CD4-positive, alpha-beta T cell treated with Interferon alpha-2 for 1 hour (primary cell): ENCODE measurements around the gene KIF6.
"Not testable (repeated sequence)": the region's sequence is repeated elsewhere in the genome, so short reads cannot be mapped to it uniquely, and the experiment has no call there.

Experiments used
- DNase-seq, 2 donors: peaks; one replicate each; pipeline ENCODE4 v3.0.0-alpha.2; 2020 to 2022

Gene KIF6

DNA sequence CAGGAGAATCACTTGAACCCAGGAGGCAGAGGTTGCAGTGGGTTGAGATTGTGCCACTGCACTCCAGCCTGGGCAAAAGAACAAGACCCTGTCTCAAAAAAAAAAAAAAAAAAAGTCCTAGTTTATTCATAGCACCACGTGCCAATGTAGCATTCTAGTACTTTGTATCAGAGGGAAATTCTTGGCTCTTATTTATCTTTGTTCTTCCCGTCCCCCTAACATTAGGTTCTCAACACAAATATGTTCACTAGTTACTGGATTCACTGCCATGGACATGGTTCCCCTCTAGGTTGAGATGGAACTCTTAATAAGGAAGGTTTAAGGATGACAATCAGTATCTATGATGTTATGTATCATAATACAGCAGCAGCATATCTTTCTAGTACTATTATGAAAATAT is 178.5 kb downstream of the KIF6 start:
- DNase-seq = no peak

DNA sequence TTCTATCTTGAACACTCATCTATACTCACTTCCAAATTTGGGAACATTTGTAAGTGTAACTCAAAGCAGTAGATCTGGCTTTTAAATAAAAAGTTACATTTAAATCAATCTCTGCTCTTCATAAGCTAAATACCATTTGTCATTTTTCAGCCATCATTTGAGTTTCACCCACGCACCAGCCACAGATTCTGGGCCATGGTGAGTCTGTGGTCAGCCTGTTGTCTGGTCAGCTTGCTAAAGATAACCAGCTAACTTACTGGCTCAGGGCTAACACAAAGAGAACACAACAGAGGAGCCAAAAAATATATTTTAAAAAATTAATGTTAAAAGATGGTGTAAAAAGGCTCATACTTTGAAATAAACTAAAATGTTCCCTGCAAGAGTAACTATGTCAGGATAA is 181.3 kb downstream of the KIF6 start:
- no peak for DNase-seq

DNA sequence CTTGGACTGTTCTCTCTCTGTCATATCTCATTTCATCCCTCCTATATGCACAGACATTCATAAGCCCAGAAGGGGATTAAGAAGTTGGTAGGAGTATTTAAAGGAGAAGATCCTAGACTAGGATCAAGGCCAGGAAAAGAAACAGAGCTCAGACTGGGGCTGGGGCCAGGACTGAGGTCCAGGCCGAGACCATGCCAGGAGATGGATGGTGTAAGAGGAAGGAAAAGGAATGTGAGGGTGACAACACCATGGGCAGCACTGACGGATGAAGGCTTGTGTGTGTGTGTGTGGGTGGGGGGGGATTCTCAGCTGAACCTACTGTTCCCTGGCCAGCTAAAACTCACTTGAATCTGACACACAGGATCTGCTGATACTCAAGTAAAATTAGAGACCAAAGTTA is 182.1 kb downstream of the KIF6 start:
- no peak for DNase-seq

DNA sequence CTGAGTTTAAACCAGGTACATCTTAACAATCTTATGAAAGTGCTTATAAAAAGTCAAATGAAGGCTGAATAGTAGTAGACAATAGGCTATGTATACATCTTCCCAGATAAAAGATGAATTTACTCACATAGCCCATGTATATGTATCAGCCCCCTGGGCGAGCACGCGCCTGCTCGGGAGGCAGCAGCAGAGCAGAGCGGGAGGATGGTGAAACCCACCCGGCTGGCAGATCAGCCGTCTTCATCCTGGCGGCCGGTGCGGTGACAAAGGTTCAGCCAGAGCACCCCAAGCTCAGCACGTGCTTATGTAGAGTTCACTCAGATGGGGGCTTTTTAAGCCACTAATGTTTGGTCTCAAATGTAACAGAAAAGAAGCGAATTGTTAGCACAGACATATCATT is 184.8 kb downstream of the KIF6 start:
- DNase-seq = no peak

DNA sequence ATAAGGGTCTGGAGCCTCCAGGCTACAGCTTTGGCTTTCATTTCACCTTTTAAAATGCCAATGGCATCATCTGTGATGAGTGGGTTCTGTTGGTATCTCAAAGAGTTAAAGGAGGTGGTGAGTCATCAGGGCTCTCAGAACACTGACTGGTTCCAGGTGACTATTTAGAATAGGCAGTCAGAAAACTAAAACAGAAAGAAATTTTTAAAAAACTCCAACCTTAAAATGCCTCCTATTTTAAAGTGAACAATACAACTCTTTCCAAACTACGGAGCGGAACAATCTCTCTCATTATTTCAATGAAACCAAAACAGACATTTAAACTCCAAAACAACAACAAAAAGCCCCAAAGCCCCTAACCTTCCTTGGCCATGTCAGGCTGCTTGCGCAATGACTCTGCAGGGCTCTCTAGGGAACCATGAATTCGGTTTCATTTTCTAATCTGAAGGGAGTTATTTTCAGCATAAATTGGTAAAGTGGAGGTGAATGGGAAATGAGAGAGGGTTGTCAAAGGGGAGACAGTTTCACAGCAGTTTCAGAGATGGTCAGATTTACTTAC is 194.9 kb downstream of the KIF6 start:
- peak in 1 of 2 donors; percentile 1 for DNase-seq

DNA sequence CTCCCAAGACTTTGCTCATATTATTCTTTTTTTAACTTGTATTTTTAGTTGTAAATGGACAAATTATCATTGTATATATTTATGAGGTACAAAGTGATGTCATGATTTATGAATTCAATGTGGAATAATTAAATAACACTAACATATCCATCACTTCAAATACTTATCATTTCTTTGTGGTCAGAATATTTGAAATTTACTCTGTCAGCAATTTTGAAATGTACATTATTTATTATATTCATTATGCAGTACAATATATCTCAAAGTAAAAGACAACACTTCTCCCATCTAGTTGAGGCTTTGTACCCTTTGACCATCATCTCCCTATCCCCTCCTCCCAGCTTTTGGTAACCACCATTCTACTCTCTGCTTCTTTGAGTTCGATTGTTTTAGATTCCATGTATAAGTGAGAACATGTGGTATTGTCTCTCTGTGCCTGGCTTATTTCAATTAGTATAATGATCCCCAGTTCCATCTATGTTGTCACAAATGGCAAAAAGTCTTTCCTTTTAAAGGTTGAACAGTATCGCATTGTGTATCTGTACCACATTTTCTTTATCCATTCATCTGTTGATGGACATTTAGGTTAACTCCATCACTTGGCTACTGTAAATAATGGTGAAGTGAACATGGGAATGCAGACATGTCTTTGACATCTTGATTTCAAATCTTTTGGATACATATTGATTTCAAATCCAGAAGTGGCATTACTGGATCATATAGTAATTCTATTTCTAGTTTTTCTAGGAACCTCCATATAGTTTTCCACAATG is 197.2 kb downstream of the KIF6 start:
- DNase-seq = no peak

DNA sequence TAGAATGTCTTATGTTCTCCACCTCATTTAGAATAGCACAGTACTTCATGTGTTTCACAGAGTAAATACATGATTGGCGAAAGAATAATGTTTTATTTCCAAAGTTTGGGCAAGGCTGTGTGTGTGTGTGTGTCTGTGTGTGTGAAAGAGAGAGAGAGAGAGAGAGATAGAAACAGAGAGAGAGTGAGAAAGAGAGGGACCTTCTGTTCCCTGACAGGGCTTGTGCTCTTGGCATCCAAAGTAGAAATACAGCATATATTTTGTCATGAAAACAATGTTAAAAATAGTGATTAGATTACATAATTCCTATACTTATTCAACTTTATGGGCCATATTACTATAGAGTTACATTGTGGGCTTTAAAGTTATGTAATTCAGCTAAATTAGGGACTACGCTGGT is 201.2 kb downstream of the KIF6 start:
- DNase-seq = no peak

DNA sequence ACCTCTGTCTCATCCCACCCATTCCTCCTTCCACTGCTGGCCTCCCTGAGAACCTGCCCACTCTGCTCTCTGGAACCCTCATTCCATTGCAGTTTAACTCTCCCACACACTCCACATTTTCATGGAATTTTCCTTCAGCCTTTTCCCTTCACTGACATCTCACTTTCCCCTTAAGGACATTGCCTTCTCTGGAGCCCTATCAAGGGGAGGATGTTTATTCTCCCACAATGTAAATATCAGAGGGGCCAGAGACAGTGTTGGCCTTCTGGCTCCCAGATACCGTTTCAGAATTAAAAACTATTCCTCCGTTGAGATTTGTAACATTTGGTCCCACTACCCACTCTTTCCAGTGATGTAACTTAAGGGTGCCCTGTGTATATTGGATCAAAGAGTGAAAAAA is 203.2 kb downstream of the KIF6 start:
- DNase-seq = no peak

DNA sequence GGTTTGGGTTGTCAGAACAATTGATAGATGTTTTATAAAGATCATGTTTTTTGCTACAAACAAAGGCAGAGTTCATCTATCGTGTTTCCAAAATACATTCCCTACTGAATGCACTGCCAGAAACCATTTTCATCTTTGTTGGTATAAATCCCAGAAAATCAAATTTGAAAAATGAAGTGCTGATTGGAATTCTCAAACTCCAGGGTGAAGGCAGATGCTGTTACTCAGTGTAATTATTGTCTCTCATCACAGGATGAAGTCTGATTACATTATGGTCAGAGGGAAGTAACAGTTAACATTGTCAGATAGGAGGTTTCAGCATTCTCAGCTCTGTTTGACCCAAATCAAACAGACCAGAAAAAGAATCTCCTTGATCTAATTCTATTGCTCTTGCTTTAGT is 204.3 kb downstream of the KIF6 start:
- DNase-seq = no peak

DNA sequence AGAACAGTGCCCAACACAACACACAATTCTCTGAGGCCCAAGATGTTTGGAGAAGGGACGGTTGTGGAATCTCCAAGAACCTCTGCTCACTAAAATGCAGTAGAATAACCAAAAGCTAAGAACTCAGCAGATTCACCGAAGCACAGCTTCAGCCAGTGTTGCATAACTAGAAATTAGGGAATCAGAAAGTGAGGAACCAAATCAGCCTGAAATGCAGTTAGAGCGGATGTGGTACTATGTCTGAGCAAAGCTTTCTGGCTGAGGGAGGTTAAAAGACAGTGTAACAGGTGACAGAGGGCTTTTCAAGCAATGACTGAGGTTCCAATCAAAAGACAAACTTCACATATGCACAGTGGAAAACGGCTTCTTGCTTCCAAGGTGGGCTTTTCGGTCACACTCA is 204.8 kb downstream of the KIF6 start:
- no peak for DNase-seq

DNA sequence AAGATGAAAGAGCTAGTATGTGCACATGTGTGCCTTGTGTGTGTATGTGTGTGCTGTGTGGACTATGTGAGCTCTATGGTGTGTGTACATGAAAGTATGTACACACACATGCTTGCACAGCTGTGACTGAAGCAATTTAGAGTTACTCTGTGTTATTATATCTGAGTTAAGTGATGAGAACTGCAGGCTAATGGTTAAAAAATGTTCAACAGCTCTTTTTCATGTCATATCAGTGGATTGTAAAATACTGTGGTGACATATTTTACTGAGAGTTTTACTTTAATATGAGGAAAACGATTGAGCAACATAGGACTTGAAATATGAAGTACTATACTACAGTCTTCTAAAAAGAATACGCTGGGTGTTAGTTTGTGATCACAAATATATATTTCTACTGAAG is 207.0 kb downstream of the KIF6 start:
- DNase-seq = no peak

DNA sequence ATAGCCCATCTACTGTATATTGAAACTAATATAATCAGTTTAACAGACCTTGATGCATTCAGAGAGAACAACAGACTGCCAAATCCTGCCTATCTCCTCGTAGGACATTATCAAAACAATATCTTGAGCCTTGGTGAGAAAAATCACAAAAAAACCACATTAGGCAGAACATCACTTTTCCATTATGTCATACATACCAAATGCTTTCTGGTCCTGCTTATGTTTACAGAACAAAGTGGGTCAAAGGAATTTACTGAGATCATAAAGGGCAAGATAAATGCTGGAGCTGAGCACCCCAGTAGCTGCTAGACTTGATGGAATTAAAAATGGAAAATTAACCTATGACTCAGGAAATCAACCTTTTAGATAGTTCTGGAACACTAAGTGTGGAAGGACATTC is 207.5 kb downstream of the KIF6 start:
- DNase-seq = no peak

DNA sequence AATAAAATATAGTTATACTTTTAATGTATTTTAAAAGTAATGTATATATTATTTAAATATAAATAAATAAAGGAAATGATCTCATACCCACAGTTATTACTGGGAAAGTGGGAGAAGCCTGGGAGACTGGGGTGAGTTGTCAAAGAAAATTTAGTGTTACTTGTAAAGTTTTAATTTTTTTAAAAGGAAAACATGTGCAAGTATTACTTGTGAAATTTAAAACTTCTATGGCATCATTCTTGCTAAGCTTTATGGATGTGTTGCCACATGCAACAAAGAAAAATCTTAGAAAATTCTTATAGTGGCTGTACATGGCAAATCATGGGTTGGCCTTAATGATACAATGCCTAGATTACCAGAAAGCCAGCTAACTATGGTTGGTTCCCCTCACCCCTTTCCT is 208.7 kb downstream of the KIF6 start:
- DNase-seq = no peak

DNA sequence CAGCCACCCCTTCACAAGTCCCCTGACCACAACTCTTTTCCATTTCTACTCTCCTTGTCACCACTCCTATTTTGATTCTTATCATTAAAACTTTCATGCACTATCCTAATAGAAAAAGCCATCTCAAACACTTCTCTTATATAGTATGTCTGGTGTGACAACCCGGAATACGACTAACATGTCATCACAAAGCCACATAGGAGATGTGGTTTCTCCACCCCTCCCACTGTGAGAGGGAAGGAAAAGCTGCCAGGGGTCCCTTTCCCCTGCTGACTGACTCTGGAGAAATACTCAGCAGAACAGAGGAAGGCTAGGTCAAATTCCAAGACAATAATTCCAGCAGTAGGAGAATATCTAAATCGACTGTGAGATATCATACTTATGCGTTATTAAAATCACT is 209.7 kb downstream of the KIF6 start:
- DNase-seq = no peak

DNA sequence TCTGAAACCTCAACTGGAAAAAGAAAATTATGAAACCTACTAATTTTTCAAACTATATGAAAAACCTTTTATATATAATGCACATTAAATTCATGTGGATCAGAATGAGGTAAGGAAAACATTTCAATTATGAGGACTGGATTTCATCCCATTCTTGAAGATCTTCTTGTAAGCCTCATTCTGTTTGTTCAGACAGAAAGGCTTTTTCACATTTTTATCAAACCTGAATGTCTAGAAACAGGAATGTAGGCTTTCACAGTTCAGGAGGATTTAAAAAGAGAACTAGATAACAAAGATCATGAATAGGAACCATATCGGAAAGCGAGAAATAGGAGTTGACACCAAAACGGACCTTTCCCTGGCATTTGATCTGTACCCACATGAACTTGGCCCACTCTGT is 210.2 kb downstream of the KIF6 start:
- DNase-seq = no peak

DNA sequence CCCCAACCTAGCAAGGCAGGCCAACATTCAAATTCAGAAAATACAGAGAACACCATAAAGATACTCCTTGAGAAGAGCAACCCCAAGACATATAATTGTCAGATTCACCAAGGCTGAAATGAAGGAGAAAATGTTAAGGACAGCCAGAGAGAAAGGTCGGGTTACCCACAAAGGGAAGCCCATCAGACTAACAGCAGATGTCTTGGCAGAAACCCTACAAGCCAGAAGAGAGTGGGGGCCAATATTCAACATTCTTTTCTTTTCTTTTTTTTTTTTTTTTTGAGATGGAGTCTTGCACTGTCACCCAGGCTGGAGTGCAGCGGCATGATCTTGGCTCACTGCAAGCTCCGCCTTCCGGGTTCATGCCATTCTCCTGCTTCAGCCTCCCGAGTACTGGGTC is 215.4 kb downstream of the KIF6 start:
- DNase-seq = not testable (repeated sequence)

DNA sequence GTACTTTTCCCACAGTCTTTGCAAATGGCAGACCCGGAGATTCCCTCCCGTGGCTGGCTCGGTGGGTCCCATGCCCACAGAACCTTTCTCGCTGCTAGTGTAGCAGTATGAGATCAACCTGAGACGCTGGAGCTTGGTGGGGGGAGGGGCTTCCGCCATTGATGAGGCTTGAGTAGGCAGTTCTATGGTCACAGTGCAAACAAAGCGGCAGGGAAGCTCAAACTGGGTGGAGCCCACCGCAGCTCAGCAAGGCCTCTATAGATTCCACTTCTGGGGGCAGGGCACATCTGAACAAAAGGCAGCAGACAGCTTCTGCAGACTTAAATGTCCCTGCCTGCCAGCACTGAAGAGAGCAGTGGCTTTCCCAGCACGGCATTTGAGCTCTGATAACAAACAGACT is 216.7 kb downstream of the KIF6 start:
- DNase-seq = no peak

DNA sequence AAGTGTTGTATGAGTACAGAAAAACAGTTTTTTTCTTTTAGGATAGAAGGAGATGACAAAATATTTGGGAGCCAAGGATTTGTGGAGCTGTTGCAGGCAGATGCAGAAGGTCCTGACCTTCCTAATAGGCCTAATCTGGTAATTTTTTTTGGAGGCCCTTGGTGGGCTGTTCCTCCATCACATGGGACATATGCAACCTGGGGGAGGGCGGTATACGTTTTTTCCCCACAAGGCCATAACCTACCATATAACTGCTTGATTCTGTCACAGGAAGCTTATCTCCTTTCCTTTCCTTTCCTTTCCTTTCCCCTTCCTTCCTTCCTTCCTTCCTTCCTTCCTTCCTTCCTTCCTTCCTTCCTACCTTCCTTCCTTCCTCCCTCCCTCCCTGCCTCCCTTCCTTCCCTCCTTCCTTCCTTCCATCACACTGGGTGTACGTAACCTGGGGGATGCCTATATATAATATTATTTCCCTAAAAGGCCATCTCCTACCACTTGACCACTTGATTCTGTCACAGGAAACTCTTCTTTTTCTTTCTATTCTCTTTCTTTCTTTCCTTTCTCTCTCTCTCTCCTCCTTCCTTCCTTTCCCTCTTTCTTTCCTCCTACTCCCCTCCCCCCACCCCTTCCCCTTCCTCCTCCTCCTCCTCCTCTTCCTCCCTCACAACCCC is 217.7 kb downstream of the KIF6 start:
- no peak for DNase-seq

DNA sequence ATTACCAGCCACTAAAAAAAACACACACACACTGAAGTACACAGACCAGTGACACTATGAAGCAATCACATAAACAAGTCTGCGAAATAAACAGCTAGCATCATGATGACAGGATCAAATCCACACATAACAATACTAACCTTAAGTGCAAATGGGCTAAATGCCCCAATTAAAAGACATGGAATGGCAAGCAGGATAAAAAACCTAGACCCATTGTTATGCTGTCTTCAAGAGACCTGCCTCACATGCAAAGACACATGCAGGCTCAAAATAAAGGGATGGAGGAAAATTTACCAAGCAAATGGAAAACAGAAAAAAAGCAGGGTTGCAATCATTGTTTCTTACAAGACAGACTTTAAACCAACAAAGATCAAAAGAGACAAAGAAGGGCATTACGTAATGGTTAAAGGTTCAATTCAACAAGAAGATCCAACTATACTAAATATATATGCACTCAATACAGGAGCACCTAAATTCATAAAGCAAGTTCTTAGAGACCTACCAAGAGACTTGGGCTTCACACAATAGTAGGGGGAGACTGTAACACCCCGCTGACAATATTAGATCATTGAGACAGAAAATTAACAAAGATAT is 222.7 kb downstream of the KIF6 start:
- DNase-seq = not testable (repeated sequence)

DNA sequence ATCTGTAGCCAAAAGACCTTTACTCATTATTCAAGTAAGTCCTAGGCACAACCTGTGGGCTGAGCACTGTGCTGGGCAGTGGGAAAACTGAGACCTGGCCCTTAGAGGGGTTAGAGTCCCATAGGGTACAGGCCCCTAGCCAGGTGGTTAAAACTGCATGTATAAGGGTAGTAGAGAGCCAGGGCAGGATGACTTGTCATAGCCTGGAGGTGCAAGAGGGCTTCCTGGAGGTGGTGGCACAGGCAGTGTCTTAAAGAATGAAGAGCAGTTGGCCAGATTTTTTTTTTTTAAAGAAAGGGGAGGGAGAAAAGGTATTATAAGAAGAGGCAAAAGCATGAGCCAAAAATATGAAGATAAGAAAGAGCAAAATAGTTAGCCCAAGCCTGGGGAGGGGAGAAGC is 226.2 kb downstream of the KIF6 start:
- DNase-seq = no peak

DNA sequence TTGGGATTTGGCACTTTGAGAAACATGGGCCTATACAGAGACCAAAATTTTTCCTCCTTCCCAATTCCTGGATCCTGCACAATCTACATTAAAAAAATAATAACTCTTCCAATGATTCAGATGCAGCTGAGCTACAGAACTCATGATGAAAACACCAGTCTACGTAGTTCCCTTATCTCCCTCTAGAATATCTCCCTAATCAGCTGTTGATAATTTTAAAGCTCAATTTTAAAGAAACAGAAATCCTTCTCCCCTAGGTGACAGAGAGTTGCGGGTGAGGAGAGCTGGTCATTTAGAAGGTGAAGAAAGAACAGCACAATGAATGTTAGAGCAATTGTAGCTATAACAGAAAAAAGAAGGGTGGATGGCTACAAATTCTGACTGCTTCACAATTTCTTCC is 227.1 kb downstream of the KIF6 start:
- no peak for DNase-seq

DNA sequence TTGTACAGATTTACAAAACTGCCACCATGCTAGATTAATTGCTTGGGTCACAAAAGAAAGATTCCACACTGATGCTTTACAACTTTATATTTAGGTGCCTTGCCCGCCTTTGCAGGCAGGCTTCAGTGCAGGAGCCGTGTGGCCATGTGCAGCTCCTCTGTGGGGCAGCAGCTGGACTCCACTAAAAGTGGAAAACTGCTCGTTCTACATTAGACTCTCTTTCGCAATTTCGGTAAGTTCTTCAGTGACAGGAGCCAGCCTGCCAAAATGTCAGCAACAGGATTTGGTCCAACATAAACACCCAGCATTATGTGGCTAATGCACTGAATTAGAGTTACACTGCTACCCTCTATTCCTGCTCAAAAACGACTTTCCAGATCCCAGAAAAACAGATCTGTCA is 228.3 kb downstream of the KIF6 start:
- no peak for DNase-seq

DNA sequence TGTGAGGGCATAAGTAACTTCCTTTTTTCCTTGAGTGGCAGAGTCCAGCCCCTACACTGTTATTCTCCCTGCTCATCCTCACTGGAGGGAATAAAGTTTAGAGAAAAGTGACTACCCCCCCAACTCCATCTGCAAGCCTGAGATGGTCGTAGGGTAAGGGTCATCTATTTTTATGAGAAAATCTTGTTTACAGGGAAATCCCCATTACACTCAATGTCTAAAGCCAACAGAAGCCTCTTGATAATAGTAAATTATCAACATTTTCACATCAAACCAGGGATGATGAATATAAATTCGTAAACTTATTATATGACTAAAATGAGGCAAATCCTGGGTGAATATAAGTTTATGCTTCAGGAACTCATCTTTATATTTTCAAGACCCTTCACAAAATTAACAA is 228.8 kb downstream of the KIF6 start:
- no peak for DNase-seq

DNA sequence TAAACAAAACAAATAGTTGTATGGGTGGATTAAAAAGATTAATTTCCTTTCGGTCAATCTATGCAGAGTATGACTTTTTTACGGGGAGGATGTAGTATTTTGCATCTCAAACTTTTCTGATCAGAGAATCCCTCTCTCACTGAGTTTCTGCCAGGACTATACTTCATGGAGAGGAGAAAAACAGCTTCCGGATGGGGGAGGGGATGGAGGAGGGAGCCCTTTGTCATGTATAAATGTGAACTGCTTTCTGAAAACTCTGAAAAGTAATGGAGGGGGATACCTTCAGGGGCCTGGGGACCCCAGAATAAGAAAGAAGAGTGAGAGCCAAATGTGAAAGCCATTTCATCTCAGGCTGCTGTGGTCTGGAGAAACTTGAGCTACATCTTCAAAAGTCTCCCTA is 229.6 kb downstream of the KIF6 start:
- DNase-seq = no peak
